G401.6 (cell line): Measurements from ENCODE around the gene ADAMTS4.

Experiments
- FAIRE-seq: peaks from 2 replicates; lab custom pipeline; 2012; peaks lifted over from hg19 to GRCh38; lab: Jason Lieb, UNC

ADAMTS4 gene

DNA sequence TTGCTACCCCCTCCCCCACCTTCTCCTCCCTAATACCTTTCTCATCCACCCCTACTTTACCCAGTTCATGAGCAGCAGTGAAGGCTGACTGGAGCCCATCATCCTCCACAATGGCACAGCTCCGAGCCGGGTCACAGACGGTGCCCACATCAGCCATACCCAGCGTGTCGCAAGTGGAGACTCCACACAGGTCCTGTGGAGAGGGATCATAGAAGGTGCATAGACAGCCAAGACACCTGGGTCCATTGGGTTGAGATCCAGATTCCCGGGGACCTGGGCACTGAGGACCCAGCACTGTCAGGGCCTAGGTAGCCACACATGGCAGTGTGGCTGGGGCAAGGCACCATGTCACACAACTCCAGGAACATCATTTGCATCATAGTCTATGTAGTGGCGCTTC lies 2.7 kb downstream of the ADAMTS4 start:
- FAIRE-seq, result no peak

- no peak for FAIRE-seq
Observed at GRCh38 chr1:161195171-161195570, 3.7 kb downstream of the ADAMTS4 start.

GRCh38 chr1:161193561-161194235 lies 5.2 kb downstream of the ADAMTS4 start:
- no peak for FAIRE-seq

DNA sequence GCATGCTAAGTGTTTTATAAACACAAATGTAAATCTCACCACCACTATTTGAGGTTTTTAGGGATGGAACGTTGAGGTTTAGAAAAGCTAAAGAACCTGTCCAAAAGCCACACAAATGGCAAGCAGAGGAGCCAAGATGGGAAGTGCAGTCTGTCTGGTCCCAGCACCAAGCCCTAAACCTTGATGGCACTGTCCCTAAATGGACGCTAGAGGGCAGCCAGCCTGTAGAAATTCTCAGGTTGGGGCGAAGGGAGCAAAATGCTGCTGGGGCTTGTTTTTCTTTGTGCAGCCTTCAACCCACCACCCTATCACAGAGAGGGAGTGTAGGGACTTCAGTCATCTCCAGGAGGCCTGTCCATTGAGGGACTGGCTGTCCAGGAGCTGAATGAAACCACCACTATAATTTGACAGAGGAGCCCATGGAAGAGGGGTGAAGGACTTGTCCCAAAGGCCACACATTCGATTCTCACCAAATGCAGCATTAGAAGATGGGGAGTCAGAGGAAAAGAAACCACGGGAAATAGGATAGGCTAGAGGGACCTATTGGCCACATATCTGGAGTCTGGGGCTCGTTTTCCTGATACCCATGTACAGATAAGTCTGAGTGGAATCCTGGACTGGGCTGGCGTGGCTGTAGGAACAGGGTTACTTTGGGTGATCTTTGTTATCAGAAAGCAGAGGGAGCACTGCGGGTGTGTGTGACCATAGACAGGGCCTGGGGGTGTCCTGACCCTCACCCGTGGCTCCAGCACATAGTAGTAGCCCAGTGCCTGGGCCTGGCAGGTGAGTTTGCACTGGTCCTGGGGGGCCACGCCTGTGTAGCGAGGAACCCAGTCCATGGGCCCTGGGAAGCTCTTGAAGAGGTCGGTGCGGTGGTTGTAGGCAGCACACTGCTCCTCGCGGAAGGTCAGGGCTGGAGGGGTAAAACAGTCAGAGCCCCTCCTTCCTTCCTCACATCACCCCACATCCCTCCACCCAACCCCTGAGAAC lies 6.1 kb downstream of the ADAMTS4 start:
- FAIRE-seq, result peak; percentile 93

DNA sequence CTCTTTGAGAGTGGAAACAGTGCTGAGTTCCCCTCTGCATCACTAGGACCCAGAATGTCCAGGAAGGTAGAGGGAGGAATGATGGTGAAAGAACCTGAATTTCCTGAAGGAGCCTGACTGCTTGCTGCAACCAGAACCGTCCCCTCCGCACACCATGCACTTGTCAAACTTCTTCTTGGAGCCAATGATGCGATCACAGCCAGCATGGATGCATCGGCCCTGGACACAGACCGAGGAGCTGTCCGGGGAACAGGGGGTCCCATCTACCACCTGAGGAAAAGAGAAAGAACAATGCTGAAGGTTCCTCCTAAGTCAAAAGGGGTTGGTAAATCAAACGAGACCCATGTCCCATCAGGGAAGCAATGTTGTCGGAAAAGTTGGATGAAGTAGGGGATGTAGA lies 6.9 kb downstream of the ADAMTS4 start:
- FAIRE-seq, result no peak

DNA sequence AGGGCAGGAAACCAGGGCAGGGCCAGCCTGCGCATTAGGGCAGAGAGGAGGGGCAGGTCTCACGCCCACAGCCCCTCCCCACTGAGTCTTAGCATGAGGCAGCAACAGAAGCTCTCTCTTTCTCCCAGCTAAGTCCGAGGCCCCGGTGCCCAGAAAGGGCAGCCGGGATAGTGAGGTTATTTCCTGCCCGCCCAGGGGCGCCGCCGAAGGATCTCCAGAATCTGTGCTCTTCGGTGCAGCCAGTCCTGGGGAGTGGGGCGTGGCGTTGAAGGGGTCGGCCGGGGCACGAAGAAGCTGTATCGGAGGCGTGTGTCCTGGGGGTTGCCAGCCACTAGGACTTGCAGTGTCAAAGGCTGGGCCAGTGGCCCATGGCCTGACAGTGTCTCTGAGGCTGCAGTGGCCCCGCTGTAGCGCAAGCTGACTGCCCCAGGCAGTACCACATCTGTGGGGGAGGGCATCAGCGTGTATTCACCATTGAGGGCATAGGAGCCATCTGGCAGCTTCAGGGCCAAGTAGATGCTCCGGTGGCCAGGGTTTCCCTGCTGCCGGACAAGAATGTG lies 7.8 kb downstream of the ADAMTS4 start:
- FAIRE-seq, result no peak

- no peak for FAIRE-seq
Observed at GRCh38 chr1:161189036-161189435, 9.8 kb downstream of the ADAMTS4 start.

- FAIRE-seq, result no peak
Observed at GRCh38 chr1:161188381-161188780, 10.5 kb downstream of the ADAMTS4 start.

GRCh38 chr1:161187311-161187710 lies 11.5 kb downstream of the ADAMTS4 start:
- FAIRE-seq, result no peak

GRCh38 chr1:161185732-161186311 lies 13.0 kb downstream of the ADAMTS4 start:
- no peak for FAIRE-seq

GRCh38 chr1:161185282-161185682 lies 13.6 kb downstream of the ADAMTS4 start:
- no peak for FAIRE-seq

GRCh38 chr1:161182214-161182613 lies 16.6 kb downstream of the ADAMTS4 start:
- FAIRE-seq, result no peak

- no peak for FAIRE-seq
Observed at GRCh38 chr1:161180639-161181038, 18.2 kb downstream of the ADAMTS4 start.

GRCh38 chr1:161179698-161180097 lies 19.2 kb downstream of the ADAMTS4 start:
- FAIRE-seq, result no peak

GRCh38 chr1:161177936-161178244 lies 21.0 kb downstream of the ADAMTS4 start:
- FAIRE-seq, result no peak

GRCh38 chr1:161177112-161177935 lies 21.5 kb downstream of the ADAMTS4 start, which contains the start of gene B4GALT3:
TSS of gene B4GALT3 (minus strand) at chr1:161177507. CDS start at chr1:161176060, 1,447 bp downstream.
- FAIRE-seq, result no peak

- no peak for FAIRE-seq
Observed at GRCh38 chr1:161176468-161177111, 22.3 kb downstream of the ADAMTS4 start.

DNA sequence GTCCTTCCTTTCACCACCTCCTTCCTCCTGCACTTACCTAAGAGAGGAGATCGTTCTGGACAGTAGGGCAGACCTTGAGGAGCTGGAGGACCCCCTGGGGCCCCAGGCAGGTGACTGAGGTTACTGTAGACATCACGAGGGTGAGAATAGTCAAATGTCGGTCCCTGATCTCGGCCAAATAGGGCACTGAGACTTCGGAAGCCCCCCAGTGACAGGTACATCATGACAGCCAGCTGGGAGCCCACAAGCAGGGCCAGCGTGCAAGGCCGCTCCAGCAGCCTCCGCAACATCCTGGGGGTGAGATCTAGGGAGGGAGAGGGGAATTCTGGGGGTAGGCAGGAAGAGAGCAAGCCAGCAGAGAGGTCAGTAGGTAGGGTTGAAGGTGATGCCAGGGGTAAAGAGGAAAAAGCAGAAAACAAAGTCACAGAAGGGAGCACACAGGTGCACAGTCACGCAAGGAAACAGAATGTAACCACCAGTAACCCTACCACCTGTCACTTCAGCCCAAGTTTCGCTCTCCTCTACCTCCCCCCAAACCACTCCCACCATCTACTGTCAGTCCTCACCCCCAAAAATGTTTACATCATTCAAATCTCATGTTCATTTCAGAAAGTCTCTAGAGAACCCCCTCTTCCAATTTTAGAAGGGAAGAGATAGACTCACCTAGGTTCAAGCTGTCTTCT lies 22.9 kb downstream of the ADAMTS4 start:
- FAIRE-seq, result no peak

GRCh38 chr1:161174911-161175310 lies 23.9 kb downstream of the ADAMTS4 start:
- no peak for FAIRE-seq

GRCh38 chr1:161173711-161174110 lies 25.1 kb downstream of the ADAMTS4 start:
- no peak for FAIRE-seq
